NCI-H774 (cell line): ENCODE data around the gene TOMM34.

Experiments
- DNase-seq: peaks from one replicate; lab custom pipeline; 2025; lab: John Stamatoyannopoulos, UW

The TOMM34 gene

GRCh38 chr20:44894959-44895358 is 65.2 kb downstream of the TOMM34 start:
- no peak for DNase-seq
